Sigmoid colon (tissue), 3 donors: ENCODE results near the gene OCIAD2.

Experiments used
- POLR2A ChIP-seq, 2 donors: fragments of 450-650 bp; IDR thresholded peaks; one replicate each; pipeline ENCODE4 v1.6.1; 2016; ENCODE audit warnings: antibody characterized with exemption in 2 of 2, mild to moderate bottlenecking in 2 of 2, moderate library complexity in 2 of 2
- TF ChIP-seq, protein P1 (sequence below), 4 experiments: fragments of 450-650 bp in 3 of 4; fragments of 200-600 bp in 1 of 4; IDR thresholded peaks; one replicate each; pipeline ENCODE4 v1.5.1; 2016 to 2019; ENCODE audit warnings: antibody characterized with exemption in 4 of 4, mild to moderate bottlenecking in 3 of 4, moderate library complexity in 2 of 4

DNA sequence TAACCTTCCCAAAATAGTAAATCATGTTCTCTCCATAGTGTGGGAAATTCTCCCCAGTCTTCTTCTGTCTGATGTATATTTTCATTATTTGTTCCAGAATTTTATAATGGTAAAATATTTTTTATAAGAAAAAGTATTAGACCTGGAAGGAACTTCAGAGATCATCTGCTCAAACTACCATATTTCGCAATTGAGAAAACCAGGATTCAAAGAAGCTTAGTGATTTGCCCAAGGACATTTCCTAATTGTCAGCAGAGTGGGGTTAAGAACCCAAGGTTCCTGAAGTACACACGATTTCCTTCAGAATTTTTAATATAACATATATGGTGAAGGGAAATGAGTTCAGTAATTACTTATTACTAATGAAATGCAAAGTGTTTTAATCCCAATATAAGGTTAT is 51.6 kb downstream of the OCIAD2 start:
- TF ChIP-seq POLR2A (IDR thresholded peaks at IDR 0.05): no peak
- TF ChIP-seq, protein P1, sequence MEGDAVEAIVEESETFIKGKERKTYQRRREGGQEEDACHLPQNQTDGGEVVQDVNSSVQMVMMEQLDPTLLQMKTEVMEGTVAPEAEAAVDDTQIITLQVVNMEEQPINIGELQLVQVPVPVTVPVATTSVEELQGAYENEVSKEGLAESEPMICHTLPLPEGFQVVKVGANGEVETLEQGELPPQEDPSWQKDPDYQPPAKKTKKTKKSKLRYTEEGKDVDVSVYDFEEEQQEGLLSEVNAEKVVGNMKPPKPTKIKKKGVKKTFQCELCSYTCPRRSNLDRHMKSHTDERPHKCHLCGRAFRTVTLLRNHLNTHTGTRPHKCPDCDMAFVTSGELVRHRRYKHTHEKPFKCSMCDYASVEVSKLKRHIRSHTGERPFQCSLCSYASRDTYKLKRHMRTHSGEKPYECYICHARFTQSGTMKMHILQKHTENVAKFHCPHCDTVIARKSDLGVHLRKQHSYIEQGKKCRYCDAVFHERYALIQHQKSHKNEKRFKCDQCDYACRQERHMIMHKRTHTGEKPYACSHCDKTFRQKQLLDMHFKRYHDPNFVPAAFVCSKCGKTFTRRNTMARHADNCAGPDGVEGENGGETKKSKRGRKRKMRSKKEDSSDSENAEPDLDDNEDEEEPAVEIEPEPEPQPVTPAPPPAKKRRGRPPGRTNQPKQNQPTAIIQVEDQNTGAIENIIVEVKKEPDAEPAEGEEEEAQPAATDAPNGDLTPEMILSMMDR (IDR thresholded peaks at IDR 0.05): no peak
